Measurements from ENCODE around the gene DNM2. TPM values are rescaled to one million over a fixed set of nuclear protein-coding genes. Genes with fewer than 3 reads are reported as not detected.

Gene DNM2
- total RNA-seq, 4 donors from 2014 or later, result 353 to 827 (median 464) TPM

- peak overlapping the region in 3 of 4 donors; percentile 75 to 97 (median 88) for H3K27ac ChIP-seq
- peak overlapping the region in 3 of 4 donors; percentile 3 to 55 (median 40) for H3K4me3 ChIP-seq
- H3K36me3 ChIP-seq, result no peaks in the 10 kb centered on the region
- H3K27me3 ChIP-seq, result no peaks in the 10 kb centered on the region
- peaks cover 0 to 9% (median 2%) of the 10 kb centered on the region in 4 donors for H3K4me1 ChIP-seq
- H3K9me3 ChIP-seq, result no peaks in the 10 kb centered on the region
- TF ChIP-seq, protein P1, sequence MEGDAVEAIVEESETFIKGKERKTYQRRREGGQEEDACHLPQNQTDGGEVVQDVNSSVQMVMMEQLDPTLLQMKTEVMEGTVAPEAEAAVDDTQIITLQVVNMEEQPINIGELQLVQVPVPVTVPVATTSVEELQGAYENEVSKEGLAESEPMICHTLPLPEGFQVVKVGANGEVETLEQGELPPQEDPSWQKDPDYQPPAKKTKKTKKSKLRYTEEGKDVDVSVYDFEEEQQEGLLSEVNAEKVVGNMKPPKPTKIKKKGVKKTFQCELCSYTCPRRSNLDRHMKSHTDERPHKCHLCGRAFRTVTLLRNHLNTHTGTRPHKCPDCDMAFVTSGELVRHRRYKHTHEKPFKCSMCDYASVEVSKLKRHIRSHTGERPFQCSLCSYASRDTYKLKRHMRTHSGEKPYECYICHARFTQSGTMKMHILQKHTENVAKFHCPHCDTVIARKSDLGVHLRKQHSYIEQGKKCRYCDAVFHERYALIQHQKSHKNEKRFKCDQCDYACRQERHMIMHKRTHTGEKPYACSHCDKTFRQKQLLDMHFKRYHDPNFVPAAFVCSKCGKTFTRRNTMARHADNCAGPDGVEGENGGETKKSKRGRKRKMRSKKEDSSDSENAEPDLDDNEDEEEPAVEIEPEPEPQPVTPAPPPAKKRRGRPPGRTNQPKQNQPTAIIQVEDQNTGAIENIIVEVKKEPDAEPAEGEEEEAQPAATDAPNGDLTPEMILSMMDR (IDR thresholded peaks at IDR 0.05), result no peak
- TF ChIP-seq POLR2A (IDR thresholded peaks at IDR 0.05), result peak; percentile 63 to 66
- DNase-seq, result peak in 2 of 3 donors; percentile 84 to 88
Observed at GRCh38 chr19:10712754-10713153, 5.1 kb upstream of the DNM2 start.

DNA sequence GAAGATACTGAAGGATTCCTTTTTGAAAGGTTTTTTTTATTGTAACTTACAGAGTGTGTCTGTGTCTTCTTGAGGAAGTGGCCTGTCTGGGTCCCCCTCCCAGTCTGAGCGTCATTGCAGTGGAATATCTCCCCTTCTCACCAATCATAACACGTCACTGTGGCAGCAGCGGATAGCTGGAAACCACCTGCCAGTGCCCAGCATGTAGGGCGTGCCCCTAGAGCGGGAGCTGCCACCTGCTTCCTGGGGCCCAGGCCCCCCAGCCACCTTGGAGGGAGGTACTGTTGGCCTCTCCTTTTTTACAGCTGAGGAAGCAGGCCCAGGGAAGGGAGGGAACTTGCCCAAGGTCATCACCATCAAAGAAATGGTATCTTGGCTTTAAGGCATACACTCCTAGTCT, 4.6 kb upstream of the DNM2 start:
- H3K4me3 ChIP-seq, result peak overlapping the region in 2 of 4 donors; percentile 40 to 55

DNA sequence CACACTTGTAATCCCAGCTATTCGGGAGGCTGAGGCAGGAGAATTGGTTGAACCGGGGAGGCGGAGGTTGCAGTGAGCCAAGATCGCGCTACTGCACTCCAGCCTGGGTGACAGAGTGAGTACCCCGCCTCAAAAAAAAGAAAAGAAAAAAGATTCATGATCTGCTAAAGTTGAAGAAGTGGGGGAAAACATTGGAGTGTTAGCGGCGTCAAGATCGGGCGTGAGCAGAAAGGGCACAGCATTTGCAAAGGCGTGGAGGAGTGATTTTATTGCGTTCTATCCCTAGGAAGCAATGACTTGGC, 874 bp upstream of the DNM2 start:
- peaks cover 0 to 9% (median 0%) of the 10 kb centered on the region in 3 donors for H3K36me3 ChIP-seq
- no peak for DNase-seq
- peak overlapping the region; percentile 20 to 63 (median 42) for H3K27ac ChIP-seq
- H3K4me3 ChIP-seq, result peak overlapping the region in 2 of 4 donors; percentile 8 to 30
- TF ChIP-seq, protein P1 (IDR thresholded peaks at IDR 0.05), result no peak
- TF ChIP-seq POLR2A (IDR thresholded peaks at IDR 0.05), result peak in 1 of 2 donors; percentile 25
- peaks cover 0 to 39% (median 16%) of the 10 kb centered on the region in 4 donors for H3K4me1 ChIP-seq
- H3K27me3 ChIP-seq, result no peaks in the 10 kb centered on the region
- H3K9me3 ChIP-seq, result no peaks in the 10 kb centered on the region

More for the DNA sequence above, 4.6 kb upstream of the DNM2 start:
- H3K9me3 ChIP-seq, result no peaks in the 10 kb centered on the region
- TF ChIP-seq, protein P1 (IDR thresholded peaks at IDR 0.05), result no peak
- no peak for TF ChIP-seq POLR2A (IDR thresholded peaks at IDR 0.05)
- peaks cover 0 to 9% (median 2%) of the 10 kb centered on the region in 4 donors for H3K4me1 ChIP-seq
- peak in 2 of 3 donors; percentile 79 to 81 for DNase-seq
- H3K27ac ChIP-seq, result peak overlapping the region in 3 of 4 donors; percentile 75 to 97 (median 88)
- no peaks in the 10 kb centered on the region for H3K36me3 ChIP-seq
- H3K27me3 ChIP-seq, result no peaks in the 10 kb centered on the region

DNA sequence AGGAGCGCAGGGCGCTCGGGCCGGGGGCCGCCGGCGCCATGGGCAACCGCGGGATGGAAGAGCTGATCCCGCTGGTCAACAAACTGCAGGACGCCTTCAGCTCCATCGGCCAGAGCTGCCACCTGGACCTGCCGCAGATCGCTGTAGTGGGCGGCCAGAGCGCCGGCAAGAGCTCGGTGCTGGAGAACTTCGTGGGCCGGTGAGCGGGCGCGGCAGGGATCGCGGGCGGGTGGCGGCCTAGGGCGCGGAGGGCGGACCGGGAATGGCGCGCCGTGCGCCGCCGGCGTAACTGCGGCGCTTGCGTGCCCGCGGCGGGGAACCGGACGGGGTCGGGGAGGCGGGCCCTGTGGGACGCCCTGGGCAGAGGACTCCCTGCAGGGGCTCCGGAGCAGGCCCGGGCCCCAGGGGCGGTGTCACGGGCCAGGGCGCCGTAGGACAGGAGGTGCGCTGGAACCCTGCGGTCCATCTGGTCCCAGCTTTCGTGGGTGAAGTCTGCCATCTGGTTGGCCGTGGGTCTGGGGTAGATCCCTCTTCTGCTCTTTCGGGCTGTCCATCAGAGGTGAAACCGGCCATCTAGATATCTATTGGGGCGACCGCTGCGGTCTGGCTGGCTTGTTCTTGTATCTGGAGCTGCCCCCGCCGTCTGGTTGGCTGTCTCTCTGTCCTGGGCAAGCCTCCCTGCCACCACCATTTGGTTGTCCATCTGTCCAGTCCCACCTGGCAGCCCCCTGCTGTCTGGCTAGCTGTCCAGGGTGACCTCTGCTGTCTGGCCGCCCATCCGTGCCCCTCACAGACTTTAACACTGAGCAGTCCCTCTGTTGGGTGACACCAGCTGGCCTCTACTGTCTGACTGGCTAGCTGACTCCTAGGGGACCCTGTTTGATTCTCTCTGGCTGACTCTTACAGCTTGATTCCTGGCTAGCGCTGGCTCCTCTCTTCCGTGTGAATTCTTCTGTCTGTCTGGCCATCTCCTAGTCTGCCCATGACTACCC, 622 bp downstream of the DNM2 start:
- H3K4me3 ChIP-seq, result peak overlapping the region; percentile 80 to 96 (median 88)
- no peaks in the 10 kb centered on the region for H3K9me3 ChIP-seq
- no peak for TF ChIP-seq POLR2A (IDR thresholded peaks at IDR 0.05)
- TF ChIP-seq, protein P1 (IDR thresholded peaks at IDR 0.05), result peak in 1 of 6 experiments; percentile 1
- DNase-seq, result peak in 1 of 3 donors; percentile 74
- H3K36me3 ChIP-seq, result peaks cover 0 to 20% (median 0%) of the 10 kb centered on the region in 3 donors
- peaks cover 0 to 41% (median 16%) of the 10 kb centered on the region in 4 donors for H3K4me1 ChIP-seq
- H3K27ac ChIP-seq, result peak overlapping the region; percentile 91 to 98 (median 96)
- H3K27me3 ChIP-seq, result no peaks in the 10 kb centered on the region

DNA sequence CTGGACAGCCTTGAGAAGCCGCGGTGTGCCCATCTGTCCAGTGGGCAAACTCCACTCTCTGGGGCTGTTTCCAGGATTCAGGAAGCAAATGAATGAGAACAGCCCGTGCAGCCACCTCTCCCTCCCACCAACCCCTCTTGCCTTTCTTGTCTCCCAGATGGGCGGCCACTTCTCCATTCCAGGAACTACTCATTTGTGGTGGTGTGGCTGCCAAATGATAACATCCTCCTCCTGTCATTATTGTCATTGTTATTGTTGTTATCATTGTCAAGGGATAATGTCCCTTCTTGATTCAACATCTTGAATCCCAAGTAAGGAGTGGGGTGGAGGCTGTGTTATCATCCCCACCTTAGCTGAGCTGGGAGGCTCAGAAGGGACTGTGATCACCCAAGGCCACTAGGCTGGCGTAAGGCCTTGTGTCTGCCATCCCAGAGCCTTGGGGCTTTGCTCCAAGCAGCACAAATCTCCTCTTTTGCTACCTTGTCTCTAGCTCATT, 1.6 kb downstream of the DNM2 start:
- DNase-seq, result peak in 1 of 3 donors; percentile 63
- Histone ChIP-seq H3K4me1 (peaks cover 0 to 49% (median 16%) of the 10 kb centered on the region in 4 donors), H3K36me3 (peaks cover 0 to 31% (median 0%) of the 10 kb centered on the region in 3 donors), H3K27me3 (no peaks in the 10 kb centered on the region), H3K27ac (peak overlapping the region; percentile 91 to 98 (median 96)), H3K9me3 (no peaks in the 10 kb centered on the region), H3K4me3 (peak overlapping the region; percentile 80 to 96 (median 88))
- TF ChIP-seq, protein P1 (IDR thresholded peaks at IDR 0.05), result no peak
- TF ChIP-seq POLR2A (IDR thresholded peaks at IDR 0.05), result peak in 1 of 2 donors; percentile 24

Measured in Peyer's patch (tissue), 4 donors.